H9 (cell line): ENCODE results near the gene FTO. TPM values are rescaled to one million over a fixed set of nuclear protein-coding genes. Genes with fewer than 3 reads are reported as not detected.

Experiments
- DNase-seq: peaks from one replicate; pipeline ENCODE4 v3.0.0-alpha.2; 2017
- H2AFZ ChIP-seq: one replicate; pipeline ENCODE4 v1.6.1; 2013; ENCODE audit warnings: mild to moderate bottlenecking, low read length, control low read depth, moderate library complexity
- H2AK5ac ChIP-seq: 2 replicates; pipeline ENCODE4 v1.6.1; 2013; ENCODE audit warnings: low read length, control low read depth, mixed read lengths; ENCODE audit not compliant: insufficient read length
- H2BK120ac ChIP-seq: one replicate; pipeline ENCODE4 v1.6.1; 2013; ENCODE audit warnings: low read depth, mild to moderate bottlenecking, low read length, control low read depth, inconsistent platforms; ENCODE audit not compliant: poor library complexity, severe bottlenecking
- H2BK12ac ChIP-seq: 2 replicates; pipeline ENCODE4 v1.6.1; 2013; ENCODE audit warnings: low read length, control low read depth, mixed read lengths, low read depth; ENCODE audit not compliant: insufficient read length
- H2BK15ac ChIP-seq: 2 replicates; pipeline ENCODE4 v1.6.1; 2013; ENCODE audit warnings: low read depth, low read length, control low read depth
- H2BK20ac ChIP-seq: one replicate; pipeline ENCODE4 v1.6.1; 2013; ENCODE audit warnings: low read depth, mild to moderate bottlenecking, low read length, control low read depth, inconsistent platforms; ENCODE audit not compliant: poor library complexity, severe bottlenecking
- H2BK5ac ChIP-seq: 2 replicates; pipeline ENCODE4 v1.6.1; 2013; ENCODE audit warnings: low read length, control low read depth, mixed read lengths; ENCODE audit not compliant: insufficient read length
- H3K14ac ChIP-seq: 2 replicates; pipeline ENCODE4 v1.6.1; 2013; ENCODE audit warnings: low read length, control low read depth; ENCODE audit not compliant: insufficient read depth
- H3K18ac ChIP-seq: 2 replicates; pipeline ENCODE4 v1.6.1; 2013; ENCODE audit warnings: low read depth, mild to moderate bottlenecking, mixed read lengths, low read length, control low read depth; ENCODE audit not compliant: insufficient read length
- H3K23ac ChIP-seq: 2 replicates; pipeline ENCODE4 v1.6.1; 2013; ENCODE audit warnings: low read length, control low read depth, mixed read lengths, low read depth; ENCODE audit not compliant: insufficient read length
- H3K23me2 ChIP-seq: 2 replicates; pipeline ENCODE4 v1.6.1; 2013; ENCODE audit warnings: low read depth, mild to moderate bottlenecking, mixed read lengths, low read length, control low read depth; ENCODE audit not compliant: insufficient read length, poor library complexity, severe bottlenecking
- H3K27ac ChIP-seq: 2 replicates; pipeline ENCODE4 v1.5.1; 2013; ENCODE audit warnings: low read length, control low read depth, mixed read lengths, low read depth; ENCODE audit not compliant: insufficient read length
- H3K27me3 ChIP-seq: 2 replicates; pipeline ENCODE4 v1.6.1; 2013; ENCODE audit warnings: low read length, control low read depth, inconsistent platforms; ENCODE audit not compliant: insufficient read depth
- H3K4ac ChIP-seq: 2 replicates; pipeline ENCODE4 v1.6.1; 2013; ENCODE audit warnings: low read depth, mild to moderate bottlenecking, control low read depth, inconsistent platforms, low read length, moderate library complexity
- H3K4me1 ChIP-seq: 2 replicates; pipeline ENCODE4 v1.6.1; 2013; ENCODE audit warnings: low read length, control low read depth, inconsistent platforms; ENCODE audit not compliant: insufficient read depth
- H3K4me2 ChIP-seq: 2 replicates; pipeline ENCODE4 v1.6.1; 2013; ENCODE audit warnings: low read length, control low read depth, mixed read lengths; ENCODE audit not compliant: insufficient read length, insufficient read depth
- H3K56ac ChIP-seq: 2 replicates; pipeline ENCODE4 v1.6.1; 2013; ENCODE audit warnings: low read depth, mild to moderate bottlenecking, mixed read lengths, low read length, control low read depth; ENCODE audit not compliant: insufficient read length
- H3K79me1 ChIP-seq: 2 replicates; pipeline ENCODE4 v1.6.1; 2013; ENCODE audit warnings: low read depth, mild to moderate bottlenecking, moderate library complexity, low read length, control low read depth, inconsistent platforms; ENCODE audit not compliant: insufficient read depth, poor library complexity, severe bottlenecking
- H3K79me2 ChIP-seq: 2 replicates; pipeline ENCODE4 v1.6.1; 2013; ENCODE audit warnings: low read length, control low read depth, inconsistent platforms; ENCODE audit not compliant: insufficient read depth
- H3K9ac ChIP-seq: 2 replicates; pipeline ENCODE4 v1.6.1; 2013; ENCODE audit warnings: low read length, control low read depth, mixed read lengths; ENCODE audit not compliant: insufficient read length; ENCODE audit errors: extremely low read depth
- H3K9me3 ChIP-seq: one replicate; pipeline ENCODE4 v1.6.1; 2013; ENCODE audit warnings: low read depth, low read length, inconsistent platforms; ENCODE audit not compliant: control insufficient read depth
- H3T11ph ChIP-seq: one replicate; pipeline ENCODE4 v1.6.1; 2013; ENCODE audit warnings: mild to moderate bottlenecking, low read length, control low read depth, inconsistent platforms
- H4K20me1 ChIP-seq: one replicate; pipeline ENCODE4 v1.6.1; 2013; ENCODE audit not compliant: control insufficient read depth, insufficient read length, insufficient read depth
- H4K5ac ChIP-seq: 2 replicates; pipeline ENCODE4 v1.6.1; 2013; ENCODE audit warnings: low read depth, mild to moderate bottlenecking, mixed read lengths, low read length, control low read depth; ENCODE audit not compliant: insufficient read length
- H4K8ac ChIP-seq: replicated peaks from 2 replicates; pipeline ENCODE4 v1.6.1; 2013; ENCODE audit warnings: low read length, control low read depth, mixed read lengths, low read depth; ENCODE audit not compliant: insufficient read length
- H4K91ac ChIP-seq: 2 replicates; pipeline ENCODE4 v1.6.1; 2013; ENCODE audit warnings: low read depth, mild to moderate bottlenecking, moderate library complexity, mixed read lengths, low read length, control low read depth; ENCODE audit not compliant: insufficient read length
- H3K27ac Mint-ChIP-seq, 3 experiments: 2 replicates in 2 of 3; 3 replicates in 1 of 3; pipeline ENCODE4 v1.8.0; 2020 to 2021; ENCODE audit warnings: mixed read lengths in 3 of 3, mild to moderate bottlenecking in 1 of 3, moderate library complexity in 1 of 3
- H3K27me3 Mint-ChIP-seq: 2 replicates; pipeline ENCODE4 v1.8.0; 2021; ENCODE audit warnings: low read depth, mild to moderate bottlenecking, moderate library complexity, mixed read lengths
- H3K36me3 Mint-ChIP-seq, 3 experiments: 2 replicates in 2 of 3; 3 replicates in 1 of 3; pipeline ENCODE4 v1.8.0; 2020 to 2021; ENCODE audit warnings: low read depth in 3 of 3, mixed read lengths in 3 of 3; ENCODE audit not compliant: insufficient read depth in 1 of 3
- H3K4me1 Mint-ChIP-seq, 2 experiments: 2 replicates each; pipeline ENCODE4 v1.8.0; 2020; ENCODE audit warnings: mixed read lengths in 2 of 2
- H3K4me3 Mint-ChIP-seq, 2 experiments: 2 replicates in 1 of 2; 3 replicates in 1 of 2; pipeline ENCODE4 v1.8.0; 2020 to 2021; ENCODE audit warnings: mild to moderate bottlenecking in 2 of 2, mixed read lengths in 2 of 2, moderate library complexity in 1 of 2
- H3K9me3 Mint-ChIP-seq, 2 experiments: 2 replicates in 1 of 2; 3 replicates in 1 of 2; pipeline ENCODE4 v1.8.0; 2020; ENCODE audit warnings: mild to moderate bottlenecking in 2 of 2, mixed read lengths in 2 of 2, moderate library complexity in 1 of 2
- CTCF ChIP-seq: fragments of 200-600 bp; sonication (generic); conservative IDR thresholded peaks from 3 replicates; pipeline ENCODE4 v1.8.0; 2021; ENCODE audit warnings: antibody characterized with exemption, mild to moderate bottlenecking
- WGBS: extraction: QIAGEN DNeasy Blood & Tissue Kit; methylation state at CpG from one replicate; pipeline ENCODE4 v1.1.7; 2013; ENCODE audit warnings: missing lambda C conversion rate, low lambda C conversion rate, mixed read lengths; ENCODE audit not compliant: insufficient read length; ENCODE audit errors: extremely low coverage; 5-methylcytosine and 5-hydroxymethylcytosine counted together
- total RNA-seq: library from RNA; stranded (reverse); gene quantifications from 2 replicates; pipeline ENCODE4 v1.2.1, GENCODE V29; 2021

The FTO gene
- total RNA-seq, 1 experiment from 2014 or later = 67.9 TPM

GRCh38 chr16:54040975-54041374 lies 337.0 kb downstream of the FTO start:
- Histone ChIP-seq H2BK12ac (no peak overlapping the region), H3K4ac (no peak overlapping the region), H4K8ac (no peak overlapping the region), H2BK120ac (no peak overlapping the region), H2AFZ (no peak overlapping the region), H3K9me3 (no peaks in the 10 kb centered on the region), H3K79me2 (no peaks in the 10 kb centered on the region), H3K56ac (no peak overlapping the region), H2BK5ac (no peak overlapping the region), H3K27me3 (no peaks in the 10 kb centered on the region), H3K79me1 (no peaks in the 10 kb centered on the region), H3T11ph (no peak overlapping the region), H3K23me2 (no peaks in the 10 kb centered on the region), H3K9ac (no peak overlapping the region), H3K4me1 (peaks cover 3% of the 10 kb centered on the region; the same call in 1 of the 2 replicates), H4K20me1 (no peaks in the 10 kb centered on the region), H3K23ac (no peak overlapping the region), H3K18ac (no peak overlapping the region), H3K27ac (no peak overlapping the region), H2BK20ac (no peak overlapping the region), H4K91ac (no peak overlapping the region), H3K14ac (no peak overlapping the region), H4K5ac (no peak overlapping the region), H2BK15ac (no peak overlapping the region), H3K4me2 (no peak overlapping the region), H2AK5ac (no peak overlapping the region)
- Mint-ChIP-seq H3K27me3 (no peaks in the 10 kb centered on the region), H3K9me3 (peaks cover 5 to 8% of the 10 kb centered on the region in 2 experiments), H3K27ac (no peak overlapping the region), H3K4me1 (peaks cover 19 to 22% of the 10 kb centered on the region in 2 experiments), H3K36me3 (peaks cover 8 to 20% (median 10%) of the 10 kb centered on the region in 3 experiments), H3K4me3 (no peak overlapping the region)
- no CpG with 5 or more reads among the region's 6 CpGs for WGBS
- DNase-seq = no peak
- TF ChIP-seq CTCF = no peak
